Glutamatergic neuron (in vitro differentiated cells): ENCODE results near the gene ELAPOR1. TPM values are rescaled to one million over a fixed set of nuclear protein-coding genes. Genes with fewer than 3 reads are reported as not detected.
A peak's percentile ranks its signal among the peaks of the same experiment; 100 is the strongest.

Experiments used
- DNase-seq: peaks from one replicate; pipeline ENCODE4 v3.0.0; 2022
- H3K27ac Mint-ChIP-seq: one replicate; pipeline ENCODE4 v1.8.0; 2020; ENCODE audit warnings: mild to moderate bottlenecking, mixed read lengths, inconsistent platforms; ENCODE audit not compliant: unreplicated experiment
- H3K27me3 Mint-ChIP-seq: one replicate; pipeline ENCODE4 v1.8.0; 2020; ENCODE audit warnings: mild to moderate bottlenecking, moderate library complexity, mixed read lengths, inconsistent platforms; ENCODE audit not compliant: unreplicated experiment
- H3K36me3 Mint-ChIP-seq: one replicate; pipeline ENCODE4 v1.8.0; 2020; ENCODE audit warnings: mild to moderate bottlenecking, mixed read lengths, inconsistent platforms; ENCODE audit not compliant: unreplicated experiment
- H3K4me1 Mint-ChIP-seq: one replicate; pipeline ENCODE4 v1.8.0; 2020; ENCODE audit warnings: mild to moderate bottlenecking, low read depth, mixed read lengths, inconsistent platforms; ENCODE audit not compliant: unreplicated experiment
- H3K4me3 Mint-ChIP-seq: one replicate; pipeline ENCODE4 v1.8.0; 2020; ENCODE audit warnings: mild to moderate bottlenecking, mixed read lengths, inconsistent platforms; ENCODE audit not compliant: unreplicated experiment
- H3K9me3 Mint-ChIP-seq: one replicate; pipeline ENCODE4 v1.8.0; 2020; ENCODE audit warnings: mild to moderate bottlenecking, moderate library complexity, mixed read lengths, inconsistent platforms; ENCODE audit not compliant: unreplicated experiment
- total RNA-seq: library from RNA; stranded (reverse); fragmentation: NEBNext Ultra II Directional; extraction: Animal tissue kit (Norgen Biotek cat#: 25700); gene quantifications from one replicate; pipeline ENCODE4 v1.2.1, GENCODE V29; 2021; ENCODE audit not compliant: unreplicated experiment
- TF ChIP-seq, protein P1 (sequence below): fragments of 200-600 bp; sonication (generic); IDR thresholded peaks from one replicate; pipeline ENCODE4 v1.5.0; 2021; ENCODE audit not compliant: partially characterized antibody, unreplicated experiment

The ELAPOR1 gene
- total RNA-seq, 1 donor from 2014 or later: 1.5 TPM

DNA sequence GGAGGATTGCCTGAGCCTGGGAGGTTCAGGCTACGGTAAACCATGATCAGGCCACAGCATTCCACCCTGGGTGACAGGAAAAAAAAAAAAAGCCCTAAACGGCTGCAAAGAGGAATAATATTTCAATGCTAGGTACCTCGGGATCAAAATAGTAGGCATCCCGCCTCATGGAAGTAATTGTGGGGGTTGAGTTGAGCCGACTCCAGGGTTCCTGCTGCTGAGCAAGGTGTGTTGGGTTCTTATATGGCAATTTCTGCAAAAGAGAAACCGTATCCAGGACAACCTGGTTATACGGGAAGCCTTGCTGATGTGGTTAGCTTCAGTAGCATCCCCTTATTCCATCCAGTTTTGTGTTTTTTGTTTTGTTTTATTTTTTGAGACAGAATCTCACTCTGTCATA is 6.1 kb upstream of the ELAPOR1 start:
- no peaks in the 10 kb centered on the region for H3K36me3 Mint-ChIP-seq
- H3K27me3 Mint-ChIP-seq: peaks cover 8% of the 10 kb centered on the region
- H3K4me3 Mint-ChIP-seq: no peak overlapping the region
- H3K9me3 Mint-ChIP-seq: peaks cover 2% of the 10 kb centered on the region
- TF ChIP-seq, protein P1, sequence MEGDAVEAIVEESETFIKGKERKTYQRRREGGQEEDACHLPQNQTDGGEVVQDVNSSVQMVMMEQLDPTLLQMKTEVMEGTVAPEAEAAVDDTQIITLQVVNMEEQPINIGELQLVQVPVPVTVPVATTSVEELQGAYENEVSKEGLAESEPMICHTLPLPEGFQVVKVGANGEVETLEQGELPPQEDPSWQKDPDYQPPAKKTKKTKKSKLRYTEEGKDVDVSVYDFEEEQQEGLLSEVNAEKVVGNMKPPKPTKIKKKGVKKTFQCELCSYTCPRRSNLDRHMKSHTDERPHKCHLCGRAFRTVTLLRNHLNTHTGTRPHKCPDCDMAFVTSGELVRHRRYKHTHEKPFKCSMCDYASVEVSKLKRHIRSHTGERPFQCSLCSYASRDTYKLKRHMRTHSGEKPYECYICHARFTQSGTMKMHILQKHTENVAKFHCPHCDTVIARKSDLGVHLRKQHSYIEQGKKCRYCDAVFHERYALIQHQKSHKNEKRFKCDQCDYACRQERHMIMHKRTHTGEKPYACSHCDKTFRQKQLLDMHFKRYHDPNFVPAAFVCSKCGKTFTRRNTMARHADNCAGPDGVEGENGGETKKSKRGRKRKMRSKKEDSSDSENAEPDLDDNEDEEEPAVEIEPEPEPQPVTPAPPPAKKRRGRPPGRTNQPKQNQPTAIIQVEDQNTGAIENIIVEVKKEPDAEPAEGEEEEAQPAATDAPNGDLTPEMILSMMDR: no peak
- DNase-seq: no peak
- H3K27ac Mint-ChIP-seq: no peak overlapping the region
- H3K4me1 Mint-ChIP-seq: peaks cover 6% of the 10 kb centered on the region

DNA sequence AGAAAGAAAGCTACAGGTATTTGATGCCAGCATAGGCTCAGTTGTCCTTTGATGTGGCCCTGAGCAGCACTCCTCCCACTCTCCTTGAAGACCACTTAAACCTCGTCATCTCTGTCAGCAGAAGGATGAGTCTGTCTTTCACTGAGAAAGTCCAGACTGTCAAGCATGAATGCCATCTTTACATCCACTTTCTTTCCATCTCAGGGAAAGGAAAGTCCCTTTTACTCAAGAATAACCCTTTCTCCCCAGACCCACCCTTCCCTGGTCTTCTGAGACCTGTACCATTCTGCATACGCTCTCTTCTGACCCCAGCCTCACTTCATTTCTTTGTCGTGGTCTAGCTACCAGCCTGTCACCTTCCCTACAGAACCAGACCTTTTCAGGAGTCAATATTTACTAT is 4.0 kb upstream of the ELAPOR1 start:
- no peak for DNase-seq
- Mint-ChIP-seq H3K27me3 (peaks cover 18% of the 10 kb centered on the region), H3K4me1 (peaks cover 11% of the 10 kb centered on the region), H3K4me3 (no peak overlapping the region), H3K9me3 (peaks cover 6% of the 10 kb centered on the region), H3K27ac (no peak overlapping the region), H3K36me3 (peaks cover 2% of the 10 kb centered on the region)
- TF ChIP-seq, protein P1: no peak

DNA sequence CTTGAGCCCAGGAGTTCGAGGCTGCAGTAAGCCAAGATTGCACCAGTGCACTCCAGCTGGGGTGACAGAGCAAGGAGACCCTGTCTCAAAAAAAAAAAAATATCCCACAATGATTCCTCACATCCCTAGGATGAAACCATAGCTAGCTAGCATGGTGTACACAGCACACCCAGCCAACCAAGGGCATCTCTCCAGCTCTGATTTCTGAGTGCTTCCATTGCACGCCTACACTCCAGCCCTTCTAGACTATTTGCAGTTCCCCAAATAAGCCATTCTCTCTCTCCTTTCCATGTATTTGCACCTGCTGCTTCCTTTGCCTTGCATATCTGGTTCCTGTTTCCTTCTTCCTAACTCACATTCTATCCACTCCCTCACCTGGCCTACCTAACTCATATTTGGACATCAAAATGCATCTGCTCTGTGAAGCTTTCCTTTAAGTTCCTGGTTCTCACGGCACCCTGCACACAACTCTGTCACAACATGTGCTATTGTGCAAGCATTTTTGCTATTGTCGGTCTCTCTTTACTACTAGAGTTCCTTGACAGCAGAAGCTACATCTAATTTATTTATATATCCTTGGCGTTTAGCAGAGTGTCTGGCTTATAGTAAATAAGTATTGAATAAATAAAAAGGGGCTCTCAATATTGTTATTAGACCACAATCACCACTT is 2.4 kb upstream of the ELAPOR1 start:
- peaks cover 4% of the 10 kb centered on the region for H3K9me3 Mint-ChIP-seq
- peaks cover 3% of the 10 kb centered on the region for H3K36me3 Mint-ChIP-seq
- H3K4me1 Mint-ChIP-seq: peaks cover 8% of the 10 kb centered on the region
- TF ChIP-seq, protein P1: no peak
- no peak overlapping the region for H3K27ac Mint-ChIP-seq
- H3K27me3 Mint-ChIP-seq: peaks cover 19% of the 10 kb centered on the region
- DNase-seq: no peak
- no peak overlapping the region for H3K4me3 Mint-ChIP-seq

DNA sequence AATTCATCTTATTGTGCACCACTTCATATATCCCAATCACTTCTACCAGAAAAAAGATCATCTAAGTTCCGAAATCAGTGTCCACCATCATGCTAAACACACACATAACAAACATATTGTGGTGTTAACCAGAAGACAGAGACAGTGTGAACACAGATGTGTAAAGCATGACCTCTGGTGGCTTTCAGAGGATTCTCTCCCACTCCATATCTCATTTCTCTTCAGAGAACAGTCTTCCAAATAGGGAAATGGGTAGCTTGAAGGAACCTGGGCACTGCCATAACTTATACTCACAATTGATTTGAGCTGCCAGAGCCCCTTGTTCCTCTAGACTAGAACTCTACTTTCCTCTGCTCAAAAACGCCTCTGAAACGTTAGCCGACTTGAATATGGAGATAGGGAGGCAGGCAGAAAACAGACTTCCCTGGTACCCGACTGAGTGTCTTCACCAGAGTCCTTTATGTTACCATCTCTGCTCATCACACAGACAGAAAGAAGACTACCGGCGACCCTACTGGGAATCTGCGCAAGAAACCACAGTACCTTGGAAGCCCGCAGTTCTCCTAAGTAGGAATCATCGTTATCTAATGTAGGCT is 1.8 kb upstream of the ELAPOR1 start:
- H3K27me3 Mint-ChIP-seq: peaks cover 19% of the 10 kb centered on the region
- no peak overlapping the region for H3K27ac Mint-ChIP-seq
- peaks cover 4% of the 10 kb centered on the region for H3K9me3 Mint-ChIP-seq
- H3K36me3 Mint-ChIP-seq: peaks cover 3% of the 10 kb centered on the region
- peak overlapping the region; percentile 87 for H3K4me3 Mint-ChIP-seq
- peaks cover 8% of the 10 kb centered on the region for H3K4me1 Mint-ChIP-seq
- TF ChIP-seq, protein P1: no peak
- no peak for DNase-seq

DNA sequence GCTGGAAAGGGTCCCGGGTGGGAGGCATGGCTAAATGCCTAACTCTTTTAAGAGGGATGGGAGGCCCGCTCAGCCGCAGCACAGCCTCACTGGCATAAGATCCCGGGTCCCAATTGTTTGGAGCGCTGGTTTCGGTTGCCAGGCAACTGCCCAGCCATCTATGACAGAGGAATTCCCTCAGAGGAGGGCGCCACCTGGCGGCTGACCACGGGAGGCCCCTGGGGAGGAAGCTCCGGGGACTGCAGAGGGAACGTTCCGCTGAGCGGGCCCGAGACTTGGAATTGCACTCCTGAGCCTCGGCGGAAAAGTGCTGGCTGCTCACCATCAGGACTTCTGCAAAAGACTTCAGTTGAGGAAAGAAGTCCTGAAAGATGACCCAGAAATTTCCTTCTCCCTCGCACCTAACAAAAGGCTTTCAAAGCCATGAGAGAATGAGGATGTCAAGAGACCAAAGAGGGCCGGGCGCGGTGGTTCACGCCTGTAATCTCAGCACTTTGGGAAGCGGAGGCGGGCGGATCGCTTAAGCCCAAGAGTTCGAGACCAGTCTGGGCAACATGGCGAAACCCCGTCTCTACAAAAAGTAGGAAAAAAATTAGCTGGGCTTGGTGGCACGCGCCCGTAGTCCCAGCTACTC is 1.1 kb upstream of the ELAPOR1 start:
- TF ChIP-seq, protein P1: peak; percentile 98
- DNase-seq: peak; percentile 100
- Mint-ChIP-seq H3K27ac (peak overlapping the region; percentile 41), H3K4me3 (peak overlapping the region; percentile 87), H3K36me3 (peaks cover 3% of the 10 kb centered on the region), H3K9me3 (peaks cover 4% of the 10 kb centered on the region), H3K27me3 (peaks cover 19% of the 10 kb centered on the region), H3K4me1 (peaks cover 8% of the 10 kb centered on the region)
